Transverse colon (tissue), 4 donors: ENCODE results near the gene PLPPR3. TPM values are rescaled to one million over a fixed set of nuclear protein-coding genes. Genes with fewer than 3 reads are reported as not detected.
A peak's percentile ranks its signal among the peaks of the same experiment; 100 is the strongest.

ENCODE experiments used
- DNase-seq: peaks from one replicate; pipeline ENCODE4 v3.0.0-alpha.2; 2019
- H3K27ac ChIP-seq, 4 donors: fragments of 200-600 bp; sonication (generic); 2 replicates each; pipeline ENCODE4 v1.5.1; 2016 to 2018; ENCODE audit warnings: inconsistent platforms in 4 of 4
- H3K27me3 ChIP-seq: fragments of 200-600 bp; sonication (generic); 2 replicates; pipeline ENCODE4 v1.5.1; 2017; ENCODE audit warnings: inconsistent platforms
- H3K36me3 ChIP-seq, 4 donors: fragments of 200-600 bp; sonication (generic); 2 replicates each; pipeline ENCODE4 v1.5.1; 2017 to 2019; ENCODE audit warnings: inconsistent platforms in 4 of 4
- H3K4me1 ChIP-seq, 4 donors: fragments of 200-600 bp; sonication (generic); 2 replicates each; pipeline ENCODE4 v1.5.1; 2017 to 2020; ENCODE audit warnings: inconsistent platforms in 4 of 4
- H3K4me3 ChIP-seq, 4 donors: fragments of 200-600 bp; sonication (generic); 1 replicate in 1 of 4; 2 replicates in 3 of 4; pipeline versions ENCODE4 v1.5.1 to v1.6.1; 2017 to 2019; ENCODE audit warnings: inconsistent platforms in 4 of 4
- H3K9me3 ChIP-seq, 2 donors: fragments of 200-600 bp; sonication (generic); 2 replicates each; pipeline ENCODE4 v1.5.1; 2017 to 2019; ENCODE audit warnings: inconsistent platforms in 2 of 2
- EP300 ChIP-seq: sonication (generic); formaldehyde crosslinking; IDR thresholded peaks from one replicate; pipeline ENCODE4 v1.6.1; 2017; ENCODE audit warnings: antibody characterized with exemption, low read depth
- POLR2A ChIP-seq: fragments of 450-650 bp; IDR thresholded peaks from one replicate; pipeline ENCODE4 v1.6.1; 2016; ENCODE audit warnings: antibody characterized with exemption, mild to moderate bottlenecking, moderate library complexity
- POLR2AphosphoS5 ChIP-seq, 3 donors: sonication (generic); formaldehyde crosslinking; IDR thresholded peaks; one replicate each; pipeline ENCODE4 v1.6.1; 2016; ENCODE audit warnings: antibody characterized with exemption in 3 of 3
- WGBS, 2 donors: methylation state at CpG; one replicate each; pipeline ENCODE4 v1.1.5; 2018; ENCODE audit warnings: low coverage in 1 of 2; 5-methylcytosine and 5-hydroxymethylcytosine counted together
- in situ Hi-C, 4 donors: fragments of 200-750 bp; cut with MboI; loops; one replicate each; pipeline versions ENCODE4 v1.15.0 to v1.15.1; 2017; ENCODE audit warnings: low sequenced_read_pairs in 3 of 4, low pct_ligation_motif_present in 1 of 4, low pct_unique_long_range_greater_than_20kb in 1 of 4
- intact Hi-C: fragments of 100-400 bp; cut with DNase I; formaldehyde crosslinking; loops from one replicate; pipeline ENCODE4 v1.15.1; 2023; ENCODE audit warnings: low total_unique reads
- total RNA-seq, 4 donors: library from RNA; depleted of rRNA; stranded (reverse); fragments of >200 nt; gene quantifications; one replicate each; pipeline ENCODE4 v1.1.0, GENCODE V29; 2016
- TF ChIP-seq, protein P1 (sequence below), 5 experiments: fragments of 200-600 bp in 3 of 5; fragments of 450-650 bp in 2 of 5; sonication (generic) in 3 of 5; IDR thresholded peaks; 1 replicate in 2 of 5; 2 replicates in 3 of 5; pipeline ENCODE4 v1.5.1; 2016 to 2017; ENCODE audit warnings: antibody characterized with exemption in 5 of 5, inconsistent platforms in 3 of 5, mild to moderate bottlenecking in 2 of 5, moderate library complexity in 1 of 5

The PLPPR3 gene
- total RNA-seq, 4 donors from 2014 or later, result not detected

DNA sequence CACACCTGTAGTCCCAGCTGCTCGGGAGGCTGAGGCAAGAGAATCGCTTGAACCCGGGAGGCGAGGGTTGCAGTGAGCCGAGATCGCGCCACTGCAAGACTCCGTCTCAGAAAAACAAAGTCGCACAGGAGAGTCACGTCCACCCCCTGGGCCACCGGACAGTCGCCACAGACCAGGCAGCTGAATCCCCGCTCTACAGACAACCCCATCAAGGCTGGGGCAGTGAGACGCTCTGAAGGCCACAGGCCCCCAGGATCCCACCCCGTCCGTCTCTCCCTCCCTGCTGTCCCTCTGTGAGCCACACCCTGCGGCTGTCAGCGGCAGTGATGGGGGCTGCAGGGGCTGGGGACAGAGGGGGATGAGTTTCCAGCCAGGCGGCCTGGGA is 40.0 kb downstream of the PLPPR3 start:
- no peak for TF ChIP-seq POLR2AphosphoS5 (IDR thresholded peaks at IDR 0.05)
- TF ChIP-seq EP300, result no peak
- TF ChIP-seq, protein P1, sequence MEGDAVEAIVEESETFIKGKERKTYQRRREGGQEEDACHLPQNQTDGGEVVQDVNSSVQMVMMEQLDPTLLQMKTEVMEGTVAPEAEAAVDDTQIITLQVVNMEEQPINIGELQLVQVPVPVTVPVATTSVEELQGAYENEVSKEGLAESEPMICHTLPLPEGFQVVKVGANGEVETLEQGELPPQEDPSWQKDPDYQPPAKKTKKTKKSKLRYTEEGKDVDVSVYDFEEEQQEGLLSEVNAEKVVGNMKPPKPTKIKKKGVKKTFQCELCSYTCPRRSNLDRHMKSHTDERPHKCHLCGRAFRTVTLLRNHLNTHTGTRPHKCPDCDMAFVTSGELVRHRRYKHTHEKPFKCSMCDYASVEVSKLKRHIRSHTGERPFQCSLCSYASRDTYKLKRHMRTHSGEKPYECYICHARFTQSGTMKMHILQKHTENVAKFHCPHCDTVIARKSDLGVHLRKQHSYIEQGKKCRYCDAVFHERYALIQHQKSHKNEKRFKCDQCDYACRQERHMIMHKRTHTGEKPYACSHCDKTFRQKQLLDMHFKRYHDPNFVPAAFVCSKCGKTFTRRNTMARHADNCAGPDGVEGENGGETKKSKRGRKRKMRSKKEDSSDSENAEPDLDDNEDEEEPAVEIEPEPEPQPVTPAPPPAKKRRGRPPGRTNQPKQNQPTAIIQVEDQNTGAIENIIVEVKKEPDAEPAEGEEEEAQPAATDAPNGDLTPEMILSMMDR (IDR thresholded peaks at IDR 0.05), result no peak
- no peak for TF ChIP-seq POLR2A
- Histone ChIP-seq H3K9me3 (no peaks in the 10 kb centered on the region), H3K27ac (peak overlapping the region in 2 of 4 donors; percentile 11 to 23), H3K27me3 (peaks cover 46% of the 10 kb centered on the region), H3K4me3 (no peak overlapping the region), H3K4me1 (peaks cover 0 to 14% (median 6%) of the 10 kb centered on the region in 4 donors), H3K36me3 (no peaks in the 10 kb centered on the region)
- intact Hi-C loops (no loop called here), in situ Hi-C loops (no loop called here)
- no peak for DNase-seq
- WGBS, 2 donors, result 83 to 95% methylated on average over 8 to 16 of the region's 19 CpGs

DNA sequence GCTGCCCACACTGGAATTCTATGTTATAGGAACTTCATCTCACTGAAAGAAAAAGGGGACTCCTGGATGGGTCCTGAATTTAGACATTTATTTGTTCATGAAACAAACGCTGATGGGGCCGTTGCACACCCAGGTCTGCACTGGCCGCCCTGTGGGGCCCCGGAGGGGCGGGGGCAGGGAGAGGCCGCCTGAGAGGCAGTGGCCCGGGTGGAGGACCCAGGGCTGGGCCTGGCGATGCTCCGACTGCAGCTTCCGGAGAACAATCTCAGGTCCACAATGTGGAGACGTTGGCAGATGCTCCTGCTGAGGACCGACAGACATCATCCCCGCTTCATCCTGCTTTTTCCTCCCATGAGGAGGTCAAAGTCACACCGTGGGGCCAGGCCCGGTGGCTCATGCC is 40.8 kb downstream of the PLPPR3 start:
- Histone ChIP-seq H3K27ac (no peak overlapping the region), H3K4me3 (no peak overlapping the region), H3K27me3 (peaks cover 46% of the 10 kb centered on the region), H3K9me3 (no peaks in the 10 kb centered on the region), H3K4me1 (peaks cover 0 to 14% (median 6%) of the 10 kb centered on the region in 4 donors), H3K36me3 (no peaks in the 10 kb centered on the region)
- in situ Hi-C loops, result no loop called here
- WGBS, 2 donors, result 68% methylated on average over 15 of the region's 15 CpGs; no CpG with 5 or more reads in 1 of the 2 donors
- TF ChIP-seq POLR2A (no peak), EP300 (no peak), POLR2AphosphoS5 (IDR thresholded peaks at IDR 0.05) (no peak)
- TF ChIP-seq, protein P1 (IDR thresholded peaks at IDR 0.05), result no peak
- intact Hi-C loops, result no loop called here
- DNase-seq, result no peak

DNA sequence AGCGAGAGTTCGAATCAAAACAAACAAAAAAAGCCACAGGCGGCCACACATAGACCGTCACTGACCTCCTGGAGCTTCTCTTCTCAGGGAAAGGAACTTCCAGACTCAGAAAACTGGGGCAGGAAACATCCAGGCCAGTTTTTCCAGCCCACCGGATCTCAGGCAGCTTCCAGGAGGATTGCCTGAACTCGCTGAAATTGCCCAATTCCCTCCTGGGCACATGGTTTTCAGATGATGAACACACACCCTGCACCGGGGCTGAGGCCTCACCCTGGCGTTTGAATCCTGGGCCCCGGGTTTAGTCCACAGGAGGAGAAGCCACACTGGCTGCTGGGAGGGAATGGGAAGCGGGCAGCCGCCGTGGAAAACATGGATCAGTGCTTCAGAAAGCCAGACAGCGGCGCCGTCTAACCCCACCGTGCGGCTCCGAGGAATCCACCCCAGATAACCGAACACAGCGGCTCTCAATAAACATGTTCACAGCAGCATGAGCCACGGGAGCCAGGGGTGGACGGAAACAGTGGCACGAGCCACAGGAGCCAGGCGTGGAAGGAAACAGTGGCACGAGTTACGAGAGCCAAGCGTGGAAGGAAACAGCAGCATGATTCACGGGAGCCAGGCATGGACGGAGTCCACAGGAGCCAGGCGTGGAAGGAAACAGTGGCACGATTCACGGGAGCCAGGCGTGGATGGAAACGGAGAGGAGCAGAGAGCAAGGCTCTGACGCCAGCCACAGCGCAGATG is 42.7 kb downstream of the PLPPR3 start:
- Histone ChIP-seq H3K27me3 (peaks cover 46% of the 10 kb centered on the region), H3K4me1 (peaks cover 0 to 14% (median 6%) of the 10 kb centered on the region in 4 donors), H3K36me3 (no peaks in the 10 kb centered on the region), H3K4me3 (no peak overlapping the region), H3K9me3 (no peaks in the 10 kb centered on the region), H3K27ac (peak overlapping the region; percentile 24 to 60 (median 47))
- TF ChIP-seq EP300 (no peak), POLR2AphosphoS5 (IDR thresholded peaks at IDR 0.05) (peak in 1 of 3 donors; percentile 34)
- WGBS, 2 donors, result 59 to 68% methylated on average over 22 to 36 of the region's 36 CpGs
- DNase-seq, result peak; percentile 38
- in situ Hi-C loops (loop anchor here in 1 of 4 donors (10.0 kb wide), 1 partner anchor 76 kb away; the partner anchor contains the start of genes CFD and ELANE), intact Hi-C loops (loop anchor here (10.0 kb wide), 1 partner anchor 66 kb away; the partner anchor contains the start of gene PRTN3)

DNA sequence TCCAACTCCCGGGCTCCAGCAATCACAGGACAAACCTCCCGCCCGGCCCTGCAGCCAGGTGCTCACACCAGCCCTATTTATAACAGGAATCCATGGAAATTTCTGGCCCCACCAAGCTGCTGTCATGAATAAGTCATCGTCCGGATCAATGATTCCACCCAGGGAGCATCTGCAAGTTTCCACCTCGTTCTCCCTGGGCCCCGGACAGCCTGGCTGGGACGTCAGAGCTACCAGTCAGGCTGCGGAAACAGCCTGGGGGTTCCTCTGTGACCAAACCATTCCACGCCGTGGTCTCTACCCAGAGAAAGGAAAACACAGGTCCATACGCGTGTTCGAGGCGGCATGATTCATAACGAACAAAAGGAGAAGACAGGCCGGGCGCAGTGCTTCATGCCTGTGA is 45.2 kb downstream of the PLPPR3 start:
- in situ Hi-C loops, result loop anchor here in 1 of 4 donors (10.0 kb wide), 1 partner anchor 78 kb away; the partner anchor contains the start of genes CFD and ELANE
- Histone ChIP-seq H3K27me3 (peaks cover 30% of the 10 kb centered on the region), H3K36me3 (no peaks in the 10 kb centered on the region), H3K9me3 (no peaks in the 10 kb centered on the region), H3K4me1 (no peaks in the 10 kb centered on the region), H3K27ac (no peak overlapping the region), H3K4me3 (no peak overlapping the region)
- no peak for TF ChIP-seq POLR2AphosphoS5 (IDR thresholded peaks at IDR 0.05)
- TF ChIP-seq, protein P1 (IDR thresholded peaks at IDR 0.05), result no peak
- no peak for TF ChIP-seq EP300
- no peak for TF ChIP-seq POLR2A
- no peak for DNase-seq
- WGBS, 2 donors, result 83 to 88% methylated on average over 2 to 18 of the region's 18 CpGs
- intact Hi-C loops, result loop anchor here (10.0 kb wide), 1 partner anchor 68 kb away; the partner anchor contains the start of gene PRTN3
